ENCODE measurements around the gene LARGE2. TPM values are rescaled to one million over a fixed set of nuclear protein-coding genes. Genes with fewer than 3 reads are reported as not detected.

The LARGE2 gene
- total RNA-seq, 3 donors from 2014 or later = 5.9 to 6.3 TPM; not detected in 1

- Histone ChIP-seq H3K9me3 (no peaks in the 10 kb centered on the region), H3K4me3 (no peak overlapping the region), H3K36me3 (no peaks in the 10 kb centered on the region), H3K4me1 (peaks cover 0 to 8% of the 10 kb centered on the region in 2 donors), H3K27ac (no peak overlapping the region), H3K27me3 (no peaks in the 10 kb centered on the region)
- TF ChIP-seq POLR2AphosphoS5 (IDR thresholded peaks at IDR 0.05) (no peak), POLR2A (IDR thresholded peaks at IDR 0.05) (no peak)
- intact Hi-C loops (cut with DNase I; ENCODE audit: low total_unique reads) = no loop called here
- DNase-seq (ENCODE audit: low spot score in 2 of 2) = no peak
Measured at GRCh38 chr11:45936511-45937054, 14.1 kb downstream of the LARGE2 start.

DNA sequence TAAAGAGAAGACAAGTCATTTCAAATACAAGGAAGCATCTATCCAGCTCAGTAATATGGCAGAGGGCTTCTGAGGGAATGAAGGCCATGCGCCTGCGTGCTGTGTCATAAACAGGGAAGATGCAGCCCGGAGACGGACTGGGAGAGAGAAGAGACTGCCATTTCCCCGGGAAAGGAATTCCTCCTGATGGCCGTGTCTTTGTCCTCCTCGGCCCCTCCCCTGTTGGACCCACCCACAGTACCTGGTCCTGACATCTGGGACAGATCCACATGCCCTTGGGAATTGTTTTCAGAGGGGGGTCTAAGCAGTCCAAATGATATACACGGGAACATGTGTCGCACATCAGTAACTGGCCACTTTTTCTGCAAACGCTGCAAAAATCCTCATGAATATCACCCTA lies 15.5 kb downstream of the LARGE2 start:
- intact Hi-C loops (cut with DNase I; ENCODE audit: low total_unique reads) = no loop called here
- no peaks in the 10 kb centered on the region for H3K36me3 ChIP-seq
- H3K9me3 ChIP-seq = no peaks in the 10 kb centered on the region
- H3K27me3 ChIP-seq = no peaks in the 10 kb centered on the region
- no peak overlapping the region for H3K27ac ChIP-seq
- DNase-seq (ENCODE audit: low spot score in 2 of 2) = no peak
- H3K4me3 ChIP-seq = no peak overlapping the region
- peaks cover 0 to 8% of the 10 kb centered on the region in 2 donors for H3K4me1 ChIP-seq
- TF ChIP-seq CTCF (IDR thresholded peaks at IDR 0.05) (no peak), POLR2AphosphoS5 (IDR thresholded peaks at IDR 0.05) (no peak), POLR2A (IDR thresholded peaks at IDR 0.05) (no peak)

DNA sequence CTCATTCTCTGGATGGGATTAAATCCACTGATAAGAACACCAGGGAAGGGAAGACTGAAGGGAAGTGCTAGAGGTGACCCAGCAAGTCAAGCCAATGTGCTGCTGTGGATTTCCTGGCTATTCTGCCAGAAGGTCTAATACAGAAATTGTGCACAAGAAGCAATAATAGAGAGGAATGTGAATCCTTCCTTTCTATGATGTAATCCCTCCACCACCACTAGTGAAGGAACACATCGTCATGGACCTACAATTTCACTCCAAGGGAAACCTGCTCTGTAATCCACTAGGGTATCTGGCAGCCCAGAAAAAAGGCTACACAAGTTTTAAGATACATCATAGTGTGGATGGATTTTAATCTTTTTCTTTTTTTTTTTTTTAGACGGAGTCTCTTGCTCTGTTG lies 17.4 kb downstream of the LARGE2 start:
- no peak for TF ChIP-seq CTCF (IDR thresholded peaks at IDR 0.05)
- TF ChIP-seq POLR2A (IDR thresholded peaks at IDR 0.05) = no peak
- no peak for TF ChIP-seq POLR2AphosphoS5 (IDR thresholded peaks at IDR 0.05)
- intact Hi-C loops (cut with DNase I; ENCODE audit: low total_unique reads) = no loop called here
- Histone ChIP-seq H3K27me3 (no peaks in the 10 kb centered on the region), H3K36me3 (no peaks in the 10 kb centered on the region), H3K9me3 (no peaks in the 10 kb centered on the region), H3K4me1 (no peaks in the 10 kb centered on the region), H3K4me3 (no peak overlapping the region), H3K27ac (peak overlapping the region in 1 of 2 donors; percentile 29)
- no peak for DNase-seq (ENCODE audit: low spot score in 2 of 2)

DNA sequence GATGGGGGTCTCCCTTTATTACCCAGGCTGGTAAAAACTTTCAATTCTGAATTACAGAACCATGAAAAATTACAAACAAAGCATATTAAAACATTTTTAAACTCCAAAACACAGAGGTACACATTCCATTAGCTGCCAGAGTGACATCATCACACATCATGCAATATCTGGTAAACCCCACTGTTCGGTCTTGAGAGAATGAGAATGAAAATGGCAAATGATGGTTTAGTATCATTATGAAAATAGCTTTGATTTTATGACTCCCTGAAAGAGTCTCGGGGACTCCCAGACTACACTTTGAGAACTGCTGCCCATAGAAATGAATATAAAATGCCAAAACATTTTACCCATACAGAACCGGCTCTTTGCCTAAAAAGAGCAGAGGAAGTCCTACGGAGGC lies 18.8 kb downstream of the LARGE2 start:
- no peak for DNase-seq (ENCODE audit: low spot score in 2 of 2)
- no peak for TF ChIP-seq CTCF (IDR thresholded peaks at IDR 0.05)
- no peak for TF ChIP-seq POLR2A (IDR thresholded peaks at IDR 0.05)
- TF ChIP-seq POLR2AphosphoS5 (IDR thresholded peaks at IDR 0.05) = no peak
- H3K9me3 ChIP-seq = no peaks in the 10 kb centered on the region
- H3K4me1 ChIP-seq = no peaks in the 10 kb centered on the region
- no peaks in the 10 kb centered on the region for H3K36me3 ChIP-seq
- intact Hi-C loops (cut with DNase I; ENCODE audit: low total_unique reads) = no loop called here
- H3K27me3 ChIP-seq = no peaks in the 10 kb centered on the region
- H3K4me3 ChIP-seq = no peak overlapping the region
- H3K27ac ChIP-seq = no peak overlapping the region

GRCh38 chr11:45942381-45942780 lies 19.9 kb downstream of the LARGE2 start:
- Histone ChIP-seq H3K9me3 (no peaks in the 10 kb centered on the region), H3K4me3 (no peak overlapping the region), H3K4me1 (no peaks in the 10 kb centered on the region), H3K27ac (no peak overlapping the region), H3K27me3 (no peaks in the 10 kb centered on the region), H3K36me3 (no peaks in the 10 kb centered on the region)
- DNase-seq (ENCODE audit: low spot score in 2 of 2) = no peak
- intact Hi-C loops (cut with DNase I; ENCODE audit: low total_unique reads) = no loop called here
- TF ChIP-seq POLR2A (IDR thresholded peaks at IDR 0.05) = no peak

- H3K4me1 ChIP-seq = no peaks in the 10 kb centered on the region
- no peaks in the 10 kb centered on the region for H3K9me3 ChIP-seq
- intact Hi-C loops (cut with DNase I; ENCODE audit: low total_unique reads) = no loop called here
- DNase-seq (ENCODE audit: low spot score in 2 of 2) = no peak
- H3K4me3 ChIP-seq = no peak overlapping the region
- no peak for TF ChIP-seq POLR2A (IDR thresholded peaks at IDR 0.05)
- no peak for TF ChIP-seq POLR2AphosphoS5 (IDR thresholded peaks at IDR 0.05)
- no peak for TF ChIP-seq CTCF (IDR thresholded peaks at IDR 0.05)
- H3K27ac ChIP-seq = no peak overlapping the region
- H3K27me3 ChIP-seq = no peaks in the 10 kb centered on the region
- H3K36me3 ChIP-seq = no peaks in the 10 kb centered on the region
Measured at GRCh38 chr11:45945397-45945999, 23.0 kb downstream of the LARGE2 start.
